Thoracic aorta (tissue), 2 donors: ENCODE measurements around the gene ABCG5. TPM values are rescaled to one million over a fixed set of nuclear protein-coding genes. Genes with fewer than 3 reads are reported as not detected.

Source experiments
- ATAC-seq: fragments of 150-250 bp; one replicate; pipeline ENCODE4 v1.8.0; 2017; ENCODE audit warnings: low read depth; ENCODE audit not compliant: insufficient number of reproducible peaks, low FRiP score
- DNase-seq: peaks from one replicate; pipeline ENCODE4 v3.0.0-alpha.2; 2020; ENCODE audit warnings: low spot score
- H3K27ac ChIP-seq, 2 donors: fragments of 200-600 bp; sonication (generic); 1 replicate in 1 of 2; 2 replicates in 1 of 2; pipeline ENCODE4 v1.5.1; 2016; ENCODE audit warnings: mild to moderate bottlenecking in 2 of 2, moderate library complexity in 2 of 2
- H3K27me3 ChIP-seq: fragments of 200-600 bp; sonication (generic); replicated peaks from 2 replicates; pipeline ENCODE4 v1.6.0; 2016; ENCODE audit warnings: mild to moderate bottlenecking; ENCODE audit not compliant: insufficient read depth
- H3K36me3 ChIP-seq: fragments of 200-600 bp; sonication (generic); one replicate; pipeline ENCODE4 v1.5.1; 2016
- H3K4me1 ChIP-seq, 2 donors: fragments of 200-600 bp; sonication (generic); 1 replicate in 1 of 2; 2 replicates in 1 of 2; pipeline versions ENCODE4 v1.5.1 to v1.6.0; 2016; ENCODE audit warnings: low read depth in 2 of 2, mild to moderate bottlenecking in 1 of 2; ENCODE audit not compliant: control insufficient read depth in 1 of 2
- H3K4me3 ChIP-seq: fragments of 200-600 bp; sonication (generic); 2 replicates; pipeline ENCODE4 v1.5.1; 2016; ENCODE audit warnings: mild to moderate bottlenecking
- H3K9me3 ChIP-seq: fragments of 200-600 bp; sonication (generic); 2 replicates; pipeline ENCODE4 v1.5.1; 2016
- CTCF ChIP-seq: fragments of 200-600 bp; sonication (generic); IDR thresholded peaks from one replicate; pipeline ENCODE4 v1.5.1; 2019; ENCODE audit warnings: antibody characterized with exemption
- total RNA-seq, 2 donors: library from RNA; depleted of rRNA; stranded (reverse); fragments of >200 nt; gene quantifications; one replicate each; pipeline versions ENCODE4 v1.1.0 to v1.2.3, GENCODE V29; 2016

The ABCG5 gene
- total RNA-seq, 2 donors from 2014 or later = not detected

DNA sequence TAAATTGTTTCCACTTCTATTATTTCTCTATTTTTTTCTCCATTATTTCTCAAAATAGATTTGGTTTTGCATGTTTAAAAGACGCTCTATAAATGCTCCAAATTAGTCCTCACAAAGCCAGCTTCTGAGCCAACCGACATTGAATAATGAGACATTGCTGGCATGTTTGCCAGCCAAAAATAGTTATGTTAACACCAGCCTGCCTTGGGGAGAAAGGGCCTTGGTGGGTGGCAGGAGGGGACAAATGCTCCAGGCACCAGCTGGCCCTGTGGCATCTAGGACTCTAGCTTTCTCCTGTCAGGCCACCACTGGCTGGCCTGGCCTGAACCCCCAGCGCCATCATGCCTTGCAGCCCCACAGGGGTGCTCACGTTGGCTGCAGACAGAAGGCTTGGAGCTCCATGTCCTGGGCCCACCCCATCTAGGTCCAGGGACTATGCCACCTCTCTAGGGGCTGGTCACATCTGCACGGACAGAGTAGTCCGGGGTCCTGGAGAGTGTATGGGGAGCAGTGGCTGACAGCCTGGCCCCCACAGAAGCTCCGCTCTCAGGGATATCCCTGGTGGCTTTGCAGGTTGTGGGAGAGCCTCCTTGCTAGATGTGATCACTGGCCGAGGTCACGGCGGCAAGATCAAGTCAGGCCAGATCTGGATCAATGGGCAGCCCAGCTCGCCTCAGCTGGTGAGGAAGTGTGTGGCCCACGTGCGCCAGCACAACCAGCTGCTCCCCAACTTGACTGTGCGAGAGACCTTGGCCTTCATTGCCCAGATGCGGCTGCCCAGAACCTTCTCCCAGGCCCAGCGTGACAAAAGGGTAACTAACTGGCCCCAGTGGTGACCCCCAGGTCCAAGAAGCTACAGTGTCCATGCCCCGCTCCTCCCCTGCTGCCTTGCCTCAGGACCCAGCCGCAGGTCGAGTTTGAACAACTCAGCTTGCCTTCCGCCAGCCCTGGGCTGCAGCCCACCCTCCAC is 12.7 kb upstream of the ABCG5 start:
- no peaks in the 10 kb centered on the region for H3K36me3 ChIP-seq

DNA sequence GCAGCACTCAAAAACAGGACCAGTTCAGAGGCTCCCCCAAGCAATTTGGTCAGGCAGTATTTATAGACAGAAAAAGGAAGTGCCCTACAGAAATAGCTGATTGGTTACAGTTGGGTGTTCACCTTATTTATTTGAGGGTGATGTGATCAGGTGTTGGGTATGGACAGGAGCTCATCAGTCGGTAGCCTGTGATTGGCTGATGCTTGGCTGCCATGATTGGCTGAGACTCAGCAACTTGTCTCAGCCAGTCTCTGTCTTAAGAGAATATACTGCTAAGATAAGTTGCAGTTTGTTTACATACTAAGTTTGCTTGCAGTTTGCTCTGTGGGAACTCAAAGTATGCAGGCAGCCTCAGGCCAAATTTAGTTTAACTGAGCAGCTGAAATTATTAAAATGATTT is 9.6 kb upstream of the ABCG5 start:
- H3K27me3 ChIP-seq = no peaks in the 10 kb centered on the region
- TF ChIP-seq CTCF = no peak
- DNase-seq = no peak

More for the DNA sequence above, 12.7 kb upstream of the ABCG5 start:
- peaks cover 0 to 10% of the 10 kb centered on the region in 2 donors for H3K4me1 ChIP-seq
- DNase-seq (no peak), ATAC-seq (no peak)
- no peaks in the 10 kb centered on the region for H3K27me3 ChIP-seq
- H3K9me3 ChIP-seq = no peaks in the 10 kb centered on the region
- no peak for TF ChIP-seq CTCF
- no peak overlapping the region for H3K27ac ChIP-seq
- no peak overlapping the region for H3K4me3 ChIP-seq

DNA sequence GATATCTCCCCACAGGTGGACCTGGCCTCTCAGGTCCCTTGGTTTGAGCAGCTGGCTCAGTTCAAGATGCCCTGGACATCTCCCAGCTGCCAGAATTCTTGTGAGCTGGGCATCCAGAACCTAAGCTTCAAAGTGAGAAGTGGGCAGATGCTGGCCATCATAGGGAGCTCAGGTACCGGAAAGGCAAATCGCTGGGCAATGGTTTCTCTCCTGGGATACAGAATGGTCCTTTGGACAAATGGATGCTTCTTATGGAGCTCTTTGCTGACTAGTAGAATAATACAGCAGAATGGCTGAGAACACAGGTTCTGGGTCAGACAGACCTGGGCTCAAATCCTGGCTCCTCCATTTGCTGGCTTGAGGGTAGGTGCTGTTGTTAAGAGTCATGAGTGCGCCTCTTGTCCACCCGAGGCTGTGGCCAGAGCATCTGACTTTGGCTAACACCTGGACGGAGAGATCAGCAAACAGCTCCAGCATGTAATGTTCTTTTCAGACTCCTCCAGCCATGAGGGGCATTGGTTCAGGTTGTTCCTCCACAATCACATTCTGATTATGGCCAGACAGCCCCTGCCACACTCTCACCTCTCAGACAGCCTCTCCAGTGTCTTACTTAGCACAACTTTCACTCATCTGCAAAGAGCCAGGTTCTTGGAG is 7.6 kb upstream of the ABCG5 start:
- no peak overlapping the region for H3K4me3 ChIP-seq
- H3K27ac ChIP-seq = no peak overlapping the region
- no peaks in the 10 kb centered on the region for H3K36me3 ChIP-seq
- TF ChIP-seq CTCF = no peak
- no peaks in the 10 kb centered on the region for H3K9me3 ChIP-seq
- H3K4me1 ChIP-seq = peaks cover 0 to 9% of the 10 kb centered on the region in 2 donors
- no peaks in the 10 kb centered on the region for H3K27me3 ChIP-seq
- ATAC-seq = no peak
- DNase-seq = no peak

More for the DNA sequence above, 9.6 kb upstream of the ABCG5 start:
- Histone ChIP-seq H3K27ac (no peak overlapping the region), H3K4me1 (peaks cover 0 to 10% of the 10 kb centered on the region in 2 donors), H3K4me3 (no peak overlapping the region), H3K36me3 (no peaks in the 10 kb centered on the region), H3K9me3 (no peaks in the 10 kb centered on the region)
- no peak for ATAC-seq

- DNase-seq (no peak), ATAC-seq (no peak)
- no peak for TF ChIP-seq CTCF
Observed at GRCh38 chr2:43845181-43845580, 6.5 kb upstream of the ABCG5 start.

DNA sequence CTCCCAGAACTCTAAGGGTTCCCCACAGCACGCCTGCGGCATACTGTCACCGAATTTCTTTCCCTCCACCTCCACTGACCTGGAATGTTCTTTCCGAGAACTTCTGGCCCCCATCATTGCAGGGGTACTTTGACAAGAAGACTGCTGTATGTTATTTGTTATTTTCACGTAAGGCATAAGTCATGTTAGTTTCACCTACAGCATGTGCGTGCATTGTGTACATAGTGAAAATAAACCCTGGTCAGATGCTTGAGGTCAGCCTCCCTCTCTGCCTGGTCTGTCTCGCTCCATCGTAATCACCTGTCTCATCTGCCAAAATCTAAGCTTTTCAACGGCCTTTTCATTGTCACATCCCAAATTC is 4.2 kb upstream of the ABCG5 start:
- Histone ChIP-seq H3K27ac (no peak overlapping the region), H3K27me3 (no peaks in the 10 kb centered on the region), H3K9me3 (no peaks in the 10 kb centered on the region), H3K4me1 (no peaks in the 10 kb centered on the region), H3K36me3 (no peaks in the 10 kb centered on the region), H3K4me3 (no peak overlapping the region)
- TF ChIP-seq CTCF = no peak
- DNase-seq = no peak
- ATAC-seq = no peak

More at GRCh38 chr2:43845181-43845580, 6.5 kb upstream of the ABCG5 start:
- Histone ChIP-seq H3K9me3 (no peaks in the 10 kb centered on the region), H3K36me3 (no peaks in the 10 kb centered on the region), H3K4me1 (no peaks in the 10 kb centered on the region), H3K27me3 (no peaks in the 10 kb centered on the region), H3K27ac (no peak overlapping the region), H3K4me3 (no peak overlapping the region)
